ENCODE measurements around the gene NUCKS1. TPM values are rescaled to one million over a fixed set of nuclear protein-coding genes. Genes with fewer than 3 reads are reported as not detected.

The NUCKS1 gene, protein sequence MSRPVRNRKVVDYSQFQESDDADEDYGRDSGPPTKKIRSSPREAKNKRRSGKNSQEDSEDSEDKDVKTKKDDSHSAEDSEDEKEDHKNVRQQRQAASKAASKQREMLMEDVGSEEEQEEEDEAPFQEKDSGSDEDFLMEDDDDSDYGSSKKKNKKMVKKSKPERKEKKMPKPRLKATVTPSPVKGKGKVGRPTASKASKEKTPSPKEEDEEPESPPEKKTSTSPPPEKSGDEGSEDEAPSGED
- 179 and 195 TPM in 2 replicates for total RNA-seq (2014; rRNA removed; shearing (Covaris generic))

DNA sequence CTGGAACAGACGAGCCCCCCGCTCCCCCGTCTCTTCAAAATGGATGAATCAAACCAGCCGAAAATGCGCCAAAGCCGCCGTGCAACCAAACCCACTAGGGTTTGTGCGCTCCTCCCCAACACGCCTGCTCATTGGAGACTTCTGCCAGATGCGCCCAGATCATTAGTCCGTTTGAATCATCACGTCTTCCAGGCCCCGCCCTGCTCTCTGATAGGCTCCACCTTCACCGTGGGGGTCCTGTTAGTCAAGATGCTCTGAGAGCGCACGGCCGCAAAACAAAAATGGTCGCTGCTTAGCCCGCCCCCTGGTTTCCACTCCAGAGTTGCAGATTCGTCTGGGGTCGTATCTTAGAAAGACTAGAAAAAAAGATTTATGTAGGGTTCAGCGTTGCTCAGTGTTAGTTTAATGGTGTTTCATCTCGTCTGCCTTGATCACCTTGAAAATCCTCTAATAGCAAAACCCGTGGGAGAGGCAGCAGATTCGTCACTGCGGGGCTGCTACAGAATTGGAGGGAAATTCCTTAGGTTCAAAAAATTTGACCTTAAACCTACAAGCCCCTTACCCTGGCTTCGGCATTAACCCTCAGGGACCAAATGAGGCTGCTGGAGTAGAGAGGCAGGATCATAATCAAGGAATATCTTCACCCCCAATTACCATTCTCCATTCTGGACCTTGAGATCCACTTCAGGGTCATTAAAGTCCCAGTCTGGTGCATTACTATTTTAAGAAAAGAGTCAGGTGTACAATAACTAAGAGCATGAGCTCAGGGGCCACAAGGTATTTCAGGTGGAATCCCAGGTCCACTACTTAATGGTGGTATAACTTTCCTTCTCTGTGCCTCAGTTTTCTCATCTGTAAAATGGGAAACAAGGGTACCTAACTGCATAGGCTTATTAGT, at the start of gene NUCKS1:
TSS of gene NUCKS1 (minus strand) at position 45 of the 898 bp plus-strand sequence. CDS start 209 bp downstream, outside the sequence.
- DNase-seq (ENCODE audit: low spot score): peak; percentile 98

- DNase-seq (ENCODE audit: low spot score): no peak
Observed at GRCh38 chr1:205798577-205798976, 48.6 kb upstream of the NUCKS1 start.

GRCh38 chr1:205797168-205797567, 47.2 kb upstream of the NUCKS1 start:
- DNase-seq (ENCODE audit: low spot score): no peak

DNA sequence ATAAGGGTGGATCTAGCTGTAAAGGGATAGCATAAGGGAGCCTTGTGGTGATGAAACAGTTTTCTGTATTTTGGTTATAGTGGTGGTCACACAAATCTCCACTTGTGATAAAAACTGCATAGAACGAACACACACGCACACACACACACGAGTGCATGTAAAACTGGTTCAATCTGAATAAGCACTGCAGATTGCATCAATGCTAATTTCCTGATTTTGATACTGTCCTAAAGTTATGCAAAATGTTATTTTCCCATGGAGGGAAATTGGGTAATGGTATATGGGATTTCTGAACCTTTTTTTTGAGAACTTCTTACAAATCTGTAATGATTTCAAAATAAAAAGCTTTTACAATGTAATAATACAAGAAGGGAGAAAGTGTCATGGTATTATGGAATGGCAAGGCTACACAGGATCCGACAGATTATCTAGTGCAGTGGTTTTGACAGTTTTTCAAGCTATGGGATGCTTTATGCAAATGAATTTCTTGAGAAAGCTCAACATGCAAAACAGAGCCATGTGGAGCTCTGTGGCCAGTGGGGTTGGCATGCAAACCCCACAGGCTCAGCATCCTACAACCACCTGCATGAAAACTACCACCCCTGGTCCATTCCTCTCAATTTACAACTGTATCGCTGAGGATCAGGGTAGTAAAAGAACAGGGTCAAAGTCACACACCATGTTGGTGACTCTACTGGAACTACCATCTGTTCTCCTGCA, 44.2 kb upstream of the NUCKS1 start:
- DNase-seq (ENCODE audit: low spot score): no peak

DNA sequence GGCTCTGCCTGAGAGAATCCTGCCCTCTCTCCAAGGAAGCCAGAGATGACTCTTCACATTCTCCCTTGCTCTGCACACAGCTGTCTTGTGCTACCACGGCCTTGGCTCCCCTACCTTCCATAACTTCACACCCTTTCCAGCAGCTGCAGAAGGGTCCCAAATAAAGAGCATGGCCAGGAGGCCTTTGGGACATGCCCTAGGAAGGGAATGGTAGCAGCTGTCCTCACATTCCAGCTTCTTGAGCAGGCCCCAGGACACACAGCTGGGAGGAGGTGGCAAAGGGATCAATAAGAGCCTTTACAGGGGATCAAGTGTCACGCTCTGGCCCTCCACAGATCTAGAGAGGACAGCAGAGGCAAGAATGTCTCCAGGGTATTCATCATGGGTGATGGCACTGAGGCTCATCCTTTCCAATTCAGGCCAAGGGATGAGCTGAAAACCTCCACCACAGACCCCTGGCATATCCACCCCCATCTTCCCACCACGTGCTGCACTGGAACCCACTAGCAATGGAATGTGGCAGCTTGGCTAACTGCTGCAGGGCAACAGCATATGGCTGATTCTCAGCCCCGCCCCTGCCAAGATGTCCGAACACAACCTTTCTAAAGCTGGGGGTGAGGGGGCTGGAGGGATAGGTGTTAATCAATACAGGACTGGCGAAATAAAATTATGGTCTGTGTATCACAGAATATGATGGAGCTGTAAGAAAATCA, 43.1 kb upstream of the NUCKS1 start:
- DNase-seq (ENCODE audit: low spot score): no peak

DNA sequence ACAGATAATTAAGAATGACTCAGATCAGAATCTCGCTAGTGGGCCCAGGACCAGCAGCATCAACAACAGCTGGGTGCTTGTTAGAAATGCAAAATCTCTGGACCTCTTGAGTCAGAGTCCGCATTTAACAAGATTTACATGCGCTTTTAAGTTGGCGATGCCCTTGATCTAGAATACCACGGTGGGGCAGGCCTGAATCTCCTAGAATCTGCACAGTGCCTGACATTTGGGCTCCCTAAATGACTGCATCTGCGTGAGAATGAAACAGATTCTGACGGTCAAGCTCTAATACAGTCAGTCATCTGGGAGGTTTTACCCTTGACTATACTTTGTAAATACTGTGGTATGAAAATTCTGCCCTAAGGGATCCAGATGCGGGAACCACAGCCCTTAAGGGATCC, 42.5 kb upstream of the NUCKS1 start:
- no peak for DNase-seq (ENCODE audit: low spot score)

GRCh38 chr1:205791568-205792180, 41.7 kb upstream of the NUCKS1 start:
- DNase-seq (ENCODE audit: low spot score): no peak

GRCh38 chr1:205787287-205787916, 37.4 kb upstream of the NUCKS1 start:
- DNase-seq (ENCODE audit: low spot score): no peak

DNA sequence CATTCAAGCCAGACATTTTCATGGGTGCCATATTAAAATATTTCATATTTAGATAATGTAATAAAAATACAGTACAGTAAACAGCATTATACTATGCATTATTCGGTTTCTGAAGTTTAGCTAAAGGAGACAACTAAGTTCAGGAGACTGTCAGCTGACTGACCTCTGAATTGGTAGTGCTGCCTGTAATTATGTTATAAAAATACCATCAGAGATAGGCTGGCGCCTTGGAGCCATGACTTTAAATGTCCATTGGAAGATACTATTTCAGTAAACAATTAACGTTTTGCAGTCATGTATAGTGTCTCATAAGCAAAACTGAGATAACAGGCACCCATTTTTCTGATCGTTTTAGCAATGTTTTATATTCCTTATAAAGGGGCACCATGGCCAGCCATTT, 36.6 kb upstream of the NUCKS1 start:
- DNase-seq (ENCODE audit: low spot score): no peak

- no peak for DNase-seq (ENCODE audit: low spot score)
Observed at GRCh38 chr1:205785446-205785845, 35.5 kb upstream of the NUCKS1 start.

DNA sequence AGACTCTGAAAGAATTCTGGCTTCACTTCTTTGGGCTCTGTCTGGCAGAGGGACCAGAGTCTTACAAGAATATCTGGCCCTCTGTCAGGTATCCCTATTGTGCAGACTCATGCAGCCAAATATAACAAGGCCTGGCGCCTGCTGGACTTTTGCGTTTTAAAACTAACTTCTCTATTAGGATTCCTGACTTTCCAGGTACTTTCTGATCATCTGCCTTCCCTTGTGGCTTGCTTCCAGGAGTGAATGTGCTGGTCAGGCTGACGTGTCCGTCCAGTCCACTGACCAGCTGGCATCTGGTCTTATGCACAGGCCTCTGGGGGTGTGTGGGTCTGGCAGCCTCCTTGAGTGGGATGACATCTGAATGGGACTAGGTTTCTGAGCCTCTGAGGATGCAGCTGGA, 33.9 kb upstream of the NUCKS1 start:
- no peak for DNase-seq (ENCODE audit: low spot score)

GRCh38 chr1:205783433-205783795, 33.4 kb upstream of the NUCKS1 start:
- no peak for DNase-seq (ENCODE audit: low spot score)

- DNase-seq (ENCODE audit: low spot score): no peak
Observed at GRCh38 chr1:205782627-205783432, 32.8 kb upstream of the NUCKS1 start.

DNA sequence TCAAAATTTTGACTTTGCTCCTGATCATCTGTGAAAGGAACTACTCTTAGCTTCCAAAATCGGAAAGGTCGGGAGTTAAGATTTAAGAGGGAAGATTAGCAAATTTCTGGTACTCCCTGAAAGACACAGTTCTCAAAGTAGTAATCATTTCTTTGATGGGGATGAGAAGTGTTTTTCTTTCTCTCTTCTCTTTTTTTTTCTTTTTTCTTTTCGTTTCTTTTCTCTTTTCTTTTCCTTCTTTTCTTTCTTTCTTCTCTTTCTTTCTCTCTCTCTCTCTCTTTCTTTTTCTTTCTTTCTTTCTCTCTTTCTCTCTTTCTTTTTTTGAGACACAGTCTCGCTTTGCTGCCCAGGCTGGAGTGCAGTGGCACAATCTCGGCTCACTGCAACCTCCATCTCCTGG, 30.4 kb upstream of the NUCKS1 start:
- no peak for DNase-seq (ENCODE audit: low spot score)

GRCh38 chr1:205777994-205778393, 28.0 kb upstream of the NUCKS1 start:
- no peak for DNase-seq (ENCODE audit: low spot score)

GRCh38 chr1:205775717-205776056, 25.7 kb upstream of the NUCKS1 start:
- DNase-seq (ENCODE audit: low spot score): no peak

GRCh38 chr1:205775015-205775716, 25.2 kb upstream of the NUCKS1 start, which contains the start of gene RAB29:
RAB29 (minus strand) TSS chr1:205775482; CDS start chr1:205774956, 526 bp downstream.
- peak; percentile 68 for DNase-seq (ENCODE audit: low spot score)

- DNase-seq (ENCODE audit: low spot score): no peak
Observed at GRCh38 chr1:205774198-205775014, 24.4 kb upstream of the NUCKS1 start.

Data from H4 (cell line).